HG03432 (cell line): Measurements from ENCODE around the gene UMAD1.

Source experiments
- ATAC-seq: cut with Tn5 transposase; IDR thresholded peaks from one replicate; pipeline ENCODE4 v1.9.1; 2021; ENCODE audit warnings: mild to moderate bottlenecking, moderate library complexity; ENCODE audit not compliant: unreplicated experiment

The UMAD1 gene

DNA sequence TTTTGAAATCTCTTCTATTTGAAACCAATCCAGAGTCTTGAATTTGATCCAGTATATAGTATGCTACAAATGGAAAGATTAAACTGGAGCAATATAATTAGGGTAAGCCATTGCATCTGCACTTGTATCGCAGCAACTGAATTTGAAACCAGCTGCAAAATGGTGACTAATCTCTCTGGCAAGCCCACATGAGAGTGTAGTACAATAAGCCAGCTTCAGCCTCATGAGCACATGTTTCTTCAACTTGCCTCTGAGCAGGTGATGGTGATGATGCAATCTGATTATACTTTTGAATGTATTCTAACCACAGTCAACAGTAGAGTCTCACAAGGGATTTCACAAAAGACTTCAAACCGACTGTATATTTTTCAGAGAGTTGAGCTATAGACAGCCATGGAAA is 78.7 kb downstream of the UMAD1 start:
- ATAC-seq, result peak; percentile 95

DNA sequence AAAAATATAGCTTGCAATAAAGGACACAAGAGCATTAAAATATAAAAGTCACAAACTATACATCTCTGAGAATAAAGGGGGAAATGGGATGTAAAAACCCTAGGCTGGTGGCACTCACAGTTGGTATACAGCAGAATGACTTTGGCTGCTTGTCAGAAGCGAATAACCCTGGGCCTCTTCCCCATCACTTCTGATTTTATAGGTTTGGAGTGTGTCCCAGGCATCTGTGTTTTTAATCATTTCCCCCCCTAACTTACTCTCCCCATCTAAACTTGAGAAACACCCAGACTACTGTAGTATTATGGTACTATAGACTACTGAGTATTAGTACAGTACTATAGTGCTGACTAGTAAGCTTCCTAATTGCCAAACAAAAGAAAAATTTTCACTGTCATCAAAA is 79.6 kb downstream of the UMAD1 start:
- no peak for ATAC-seq

DNA sequence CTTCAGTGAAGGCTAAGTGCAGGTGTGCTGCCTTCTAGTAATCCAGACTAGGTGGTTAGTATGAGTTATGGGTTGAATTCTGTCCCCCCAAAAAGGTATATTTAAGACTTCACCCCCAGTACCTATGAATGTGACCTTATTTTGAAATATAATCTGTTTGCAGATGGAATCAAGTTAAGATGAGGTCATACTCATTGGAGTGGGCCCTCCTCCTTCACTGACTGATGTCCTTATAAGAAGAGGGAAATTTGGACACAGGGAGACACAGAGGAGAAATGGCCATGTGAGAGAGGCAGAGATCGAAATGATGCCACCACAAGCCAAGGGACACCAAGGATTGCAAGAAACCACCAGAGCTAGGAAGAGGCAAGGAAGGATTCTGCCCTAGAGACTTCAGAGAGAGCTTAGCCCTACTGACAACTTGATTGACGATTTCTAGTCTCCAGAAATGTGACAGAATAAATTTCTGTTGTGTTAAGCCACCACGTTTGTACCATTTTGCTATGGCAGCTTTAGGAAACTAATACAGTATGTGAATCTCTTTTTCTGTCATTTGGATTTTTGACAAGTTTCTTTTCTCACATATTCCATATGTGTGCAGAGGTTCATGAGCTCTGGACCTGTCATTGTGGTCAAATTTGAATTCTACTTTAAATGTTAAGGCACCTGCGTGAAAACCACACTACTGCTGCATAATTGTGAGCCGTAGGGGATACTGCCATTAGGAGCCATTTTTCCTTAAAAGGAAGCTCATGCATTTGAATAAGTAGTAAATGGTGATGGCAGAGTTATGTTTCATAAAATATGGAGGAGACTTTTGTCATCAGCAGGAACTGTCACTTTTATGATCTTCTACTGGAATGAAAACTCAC is 80.4 kb downstream of the UMAD1 start:
- ATAC-seq, result no peak

DNA sequence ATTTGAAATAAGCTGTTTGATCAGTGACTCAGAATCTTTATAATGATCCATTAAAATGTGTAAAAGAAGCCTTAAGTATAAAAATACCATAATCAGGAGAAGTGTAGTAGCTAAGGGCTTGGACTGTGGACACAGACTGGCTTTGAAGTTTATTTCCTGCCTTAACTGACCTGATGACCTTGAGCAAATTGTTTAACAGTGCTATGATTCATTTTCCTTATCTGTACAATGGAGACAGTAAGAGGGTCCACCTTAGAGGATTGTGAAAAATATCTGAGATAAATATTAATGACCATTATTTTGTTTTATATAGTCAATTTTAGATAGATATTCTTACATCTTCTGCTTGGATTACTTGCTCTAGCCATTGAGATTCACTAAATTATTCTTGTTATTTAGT is 91.2 kb downstream of the UMAD1 start:
- ATAC-seq, result no peak

DNA sequence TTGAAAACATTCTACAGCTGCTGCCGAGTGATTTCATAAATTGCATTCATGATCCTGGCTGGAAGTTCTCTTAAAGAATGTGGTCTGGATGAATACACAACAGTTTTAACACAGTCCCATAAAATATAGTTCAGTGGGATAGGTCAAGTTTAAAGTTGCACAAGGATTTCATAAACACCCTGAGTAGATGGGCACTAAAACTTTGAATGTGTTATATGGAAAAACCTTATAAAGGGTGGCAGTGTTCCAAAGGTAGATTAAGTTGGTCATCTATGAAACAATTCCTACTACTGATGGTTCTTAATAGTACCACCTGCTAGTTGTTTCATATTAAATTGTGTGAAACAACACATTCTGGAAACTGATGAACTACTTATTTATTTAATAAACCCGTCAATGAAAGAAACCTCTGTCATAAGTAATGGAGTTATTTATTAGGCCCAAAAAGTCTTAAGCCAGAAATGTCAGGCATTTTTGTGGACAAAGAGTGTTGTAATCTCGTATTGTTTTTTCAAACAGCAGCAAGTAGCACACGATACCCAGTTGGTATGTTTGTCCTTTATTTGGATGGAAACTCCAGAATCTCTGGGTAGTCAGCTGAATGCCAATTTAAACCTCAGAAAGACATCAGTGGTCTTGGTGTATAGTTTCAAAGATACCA is 92.2 kb downstream of the UMAD1 start:
- ATAC-seq, result no peak

DNA sequence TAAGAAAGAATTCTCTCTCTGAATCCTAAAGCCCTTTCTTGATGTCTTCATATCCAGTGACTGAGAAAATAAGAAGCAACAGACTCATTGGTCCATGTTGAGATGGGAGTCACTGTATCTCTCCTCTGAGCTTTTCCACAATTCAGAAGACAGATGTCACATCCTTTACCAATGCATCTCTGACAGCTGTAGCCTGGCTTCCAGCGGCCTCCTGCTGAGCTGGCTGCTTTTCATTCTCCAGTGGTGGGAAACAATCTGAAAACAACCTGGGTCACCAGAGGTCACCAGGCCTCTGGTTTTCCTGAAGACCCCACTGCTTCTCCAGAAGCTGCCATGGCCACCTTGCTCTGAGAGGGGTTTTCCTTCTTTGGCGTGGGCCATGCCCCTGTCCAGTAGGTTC is 96.1 kb downstream of the UMAD1 start:
- no peak for ATAC-seq

DNA sequence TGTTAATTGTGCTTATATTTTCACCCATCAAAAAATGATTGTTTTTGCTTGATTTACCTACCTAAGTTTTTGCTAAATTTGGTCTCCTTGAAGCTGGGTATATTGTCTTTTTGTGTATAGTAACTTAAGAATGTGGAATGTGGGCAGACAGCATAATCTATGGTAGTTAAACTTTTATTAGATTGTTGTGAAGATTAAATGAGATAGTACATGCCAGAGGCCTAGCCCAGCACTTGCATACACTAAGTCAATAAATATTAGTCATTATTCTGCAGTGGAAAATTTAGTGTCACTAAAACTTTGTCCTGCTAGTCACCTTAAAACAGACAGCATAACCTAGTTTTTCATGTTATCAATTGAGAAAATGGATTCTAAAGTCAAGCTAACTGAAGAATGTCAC is 97.1 kb downstream of the UMAD1 start:
- ATAC-seq, result no peak

DNA sequence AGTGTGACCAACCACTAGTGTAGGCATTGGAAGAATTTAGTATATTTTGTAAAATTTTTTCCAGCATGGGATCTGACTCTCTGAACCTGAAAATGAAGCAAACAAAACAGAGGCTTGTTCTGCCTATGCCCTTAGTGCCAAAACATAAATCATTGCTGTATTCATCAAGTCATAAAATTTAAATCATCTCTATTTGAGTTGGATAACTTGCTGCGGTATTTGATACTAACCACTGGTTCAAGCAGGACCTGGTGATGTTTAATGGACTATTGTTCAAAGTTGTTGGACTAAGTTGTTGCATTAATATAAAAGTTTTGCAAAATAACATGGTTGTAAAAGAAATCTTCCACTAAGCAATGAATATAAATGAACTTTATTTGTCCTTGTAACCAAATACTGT is 97.6 kb downstream of the UMAD1 start:
- no peak for ATAC-seq

DNA sequence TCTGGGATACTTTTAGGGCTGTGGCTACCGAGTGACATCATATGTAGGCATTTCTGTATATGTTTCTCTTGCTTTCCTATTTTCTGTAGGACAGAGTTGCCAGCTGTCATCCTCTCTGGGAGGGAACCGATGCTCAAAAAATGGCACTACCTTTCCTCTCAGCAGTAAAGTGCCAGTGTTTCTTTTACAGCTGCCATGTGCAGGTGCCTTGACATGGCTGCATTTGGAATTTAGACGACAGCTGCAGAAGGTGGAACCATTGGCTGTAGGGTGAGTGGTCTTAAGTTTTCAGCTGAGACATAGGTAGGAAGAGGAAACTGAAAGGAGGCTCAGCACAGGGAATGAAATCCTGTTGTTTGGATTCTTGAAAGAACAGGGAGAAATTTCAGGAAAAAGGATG is 98.1 kb downstream of the UMAD1 start:
- no peak for ATAC-seq

DNA sequence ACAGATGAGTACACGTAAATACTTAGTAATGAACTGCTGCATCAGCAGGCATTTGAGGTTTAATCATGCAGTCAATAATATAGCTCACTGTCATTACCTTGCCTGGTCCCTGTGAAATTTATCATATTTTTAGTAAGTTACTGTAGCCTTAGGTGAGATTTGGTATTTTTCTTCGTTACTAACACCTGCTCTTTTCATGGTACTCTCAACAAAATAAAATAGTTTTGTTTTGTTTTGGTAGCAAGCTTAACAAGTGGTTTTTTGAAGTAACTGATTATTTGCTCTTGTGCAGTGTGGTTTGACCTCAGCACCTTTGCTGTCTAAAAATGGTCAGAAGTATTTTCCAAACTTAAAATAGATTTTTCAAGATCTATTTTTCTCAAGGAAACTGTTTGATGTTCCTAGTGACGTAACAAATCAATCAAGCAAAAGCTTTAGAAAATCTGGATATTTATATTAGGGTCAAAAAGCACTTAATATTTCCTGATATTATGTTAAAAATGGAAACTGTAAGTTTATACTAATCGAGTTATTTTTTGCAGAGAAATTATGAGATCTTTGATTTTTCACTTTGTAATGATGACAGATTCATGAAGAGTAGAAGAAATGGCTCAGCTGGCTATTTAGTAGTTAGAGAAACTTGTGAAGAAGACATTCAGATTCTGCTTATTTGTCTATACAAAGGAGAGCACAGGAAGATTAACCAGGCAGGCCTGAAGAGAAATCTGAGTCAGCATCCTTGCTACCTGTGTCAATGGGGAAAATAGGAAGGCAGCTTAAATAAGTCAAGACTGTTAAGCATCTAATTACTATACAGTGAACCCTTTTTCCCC is 98.9 kb downstream of the UMAD1 start:
- ATAC-seq, result peak; percentile 75

DNA sequence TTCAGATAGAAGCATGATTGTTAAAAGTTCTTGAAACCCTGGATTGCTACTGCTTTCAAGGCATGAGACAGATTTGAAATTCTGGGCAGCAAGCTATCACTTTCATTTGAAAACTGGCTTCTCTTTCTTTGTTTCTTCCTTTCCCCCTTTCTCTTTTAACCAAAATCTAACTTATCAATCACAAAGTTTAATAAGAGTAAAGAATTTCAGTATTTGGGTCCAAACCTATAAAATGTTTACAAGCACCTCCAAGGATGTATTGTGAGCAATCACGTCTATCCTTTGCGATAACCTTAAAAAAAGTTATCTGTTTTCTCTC is 99.4 kb downstream of the UMAD1 start:
- no peak for ATAC-seq

DNA sequence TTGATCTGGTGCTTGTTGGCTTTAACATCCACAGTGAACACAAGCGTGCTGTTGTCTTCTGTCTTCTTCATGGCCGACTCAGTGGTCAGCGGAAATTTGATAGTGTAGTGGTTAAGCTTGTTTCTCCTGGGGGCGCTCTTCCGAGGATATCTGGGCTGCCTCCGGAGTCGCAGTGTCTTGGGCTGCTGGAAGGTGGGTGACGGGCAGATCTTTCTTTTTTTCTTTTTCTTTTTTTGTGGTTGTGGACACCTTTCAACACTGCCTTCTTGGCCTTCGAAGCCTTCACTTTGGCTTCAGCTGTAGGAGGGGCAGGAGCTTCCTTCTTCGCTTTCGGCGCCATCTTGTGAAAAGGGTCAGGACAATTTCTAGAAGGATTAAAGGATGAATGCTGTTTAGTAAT is 101.7 kb downstream of the UMAD1 start:
- no peak for ATAC-seq

DNA sequence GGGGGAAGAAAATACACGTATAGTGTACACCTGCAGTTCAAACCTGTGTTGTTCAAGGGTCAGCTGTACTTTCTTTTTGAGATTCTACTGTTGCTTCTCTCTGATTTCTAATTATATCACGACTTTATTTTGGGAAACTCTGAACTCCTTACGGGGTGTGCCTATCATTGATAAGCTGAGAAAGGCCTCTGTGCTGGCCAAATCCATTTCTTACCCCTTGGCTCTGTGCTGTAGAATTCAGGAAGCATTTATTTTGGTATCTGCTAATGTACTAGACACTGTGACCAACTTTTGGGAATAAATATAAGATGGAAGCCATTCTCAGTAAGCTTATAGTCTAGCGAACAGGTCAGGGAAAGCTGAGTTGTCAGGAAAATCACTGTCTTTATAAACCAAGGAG is 104.7 kb downstream of the UMAD1 start:
- ATAC-seq, result no peak

DNA sequence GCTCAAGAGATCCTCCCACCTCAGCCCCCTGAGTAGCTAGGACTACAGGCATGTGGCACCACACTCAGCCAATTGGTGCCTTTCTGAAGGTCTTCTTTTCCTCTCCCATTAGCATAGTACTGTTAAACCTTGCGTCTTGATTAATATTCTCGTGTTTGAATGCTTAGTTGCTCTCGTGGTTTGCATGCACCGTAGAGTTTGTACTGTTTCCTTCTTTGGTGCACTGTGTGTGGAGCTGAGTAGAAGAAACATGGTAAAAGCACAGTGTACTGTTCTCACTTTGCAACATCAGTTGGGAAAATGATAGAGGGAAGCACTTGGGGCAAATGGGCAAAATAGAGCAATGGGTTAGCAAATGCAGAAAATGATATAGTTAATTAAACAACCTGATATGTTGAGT is 105.4 kb downstream of the UMAD1 start:
- ATAC-seq, result no peak

DNA sequence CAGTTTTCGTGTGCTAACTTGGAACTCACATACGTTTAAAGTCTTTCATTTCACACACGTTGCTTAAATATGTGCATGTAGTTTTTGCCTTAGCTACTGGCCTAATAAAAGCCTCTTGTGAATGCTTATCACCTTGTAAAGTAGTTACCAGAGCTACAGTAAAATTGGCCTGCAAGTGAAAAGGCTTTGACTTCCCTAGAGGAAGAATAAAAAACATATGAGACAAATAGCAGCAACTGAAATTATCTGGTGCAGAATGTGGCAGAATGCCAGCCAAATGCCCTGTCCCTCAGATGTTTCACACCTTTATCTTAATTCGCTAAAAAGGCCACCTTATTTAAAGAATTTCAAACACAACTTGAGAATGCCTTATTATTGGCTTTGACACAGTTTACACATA is 105.9 kb downstream of the UMAD1 start:
- no peak for ATAC-seq

DNA sequence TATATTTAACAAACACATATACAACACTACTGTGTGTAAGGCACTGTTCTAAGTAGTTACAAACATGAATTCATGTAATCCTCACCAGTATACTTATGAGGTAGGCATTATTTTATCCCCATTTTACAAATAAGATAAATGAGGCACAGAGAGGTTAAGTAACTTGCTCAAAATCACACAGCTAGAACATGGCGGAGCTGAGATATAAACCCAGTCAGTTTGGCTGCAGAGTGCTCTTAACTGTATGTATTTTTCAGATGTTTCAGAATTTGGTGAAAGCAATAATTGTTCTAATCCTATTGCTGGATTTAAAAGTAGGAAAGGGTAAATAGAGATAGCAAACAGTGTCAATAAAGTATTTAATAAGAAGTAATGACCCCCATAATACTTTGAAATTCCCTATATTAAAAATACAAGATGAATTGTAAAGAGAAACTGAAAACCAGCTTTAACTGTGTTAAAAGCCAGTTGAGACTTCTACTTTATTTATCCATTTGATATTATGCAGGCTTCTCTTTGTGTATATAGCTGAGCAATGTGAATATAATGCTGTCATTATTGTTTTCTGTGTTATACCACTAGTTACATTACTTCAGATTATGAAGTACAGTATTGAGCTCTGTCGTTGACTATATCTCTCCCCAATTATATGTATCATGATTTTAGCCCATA is 110.2 kb downstream of the UMAD1 start:
- ATAC-seq, result no peak

DNA sequence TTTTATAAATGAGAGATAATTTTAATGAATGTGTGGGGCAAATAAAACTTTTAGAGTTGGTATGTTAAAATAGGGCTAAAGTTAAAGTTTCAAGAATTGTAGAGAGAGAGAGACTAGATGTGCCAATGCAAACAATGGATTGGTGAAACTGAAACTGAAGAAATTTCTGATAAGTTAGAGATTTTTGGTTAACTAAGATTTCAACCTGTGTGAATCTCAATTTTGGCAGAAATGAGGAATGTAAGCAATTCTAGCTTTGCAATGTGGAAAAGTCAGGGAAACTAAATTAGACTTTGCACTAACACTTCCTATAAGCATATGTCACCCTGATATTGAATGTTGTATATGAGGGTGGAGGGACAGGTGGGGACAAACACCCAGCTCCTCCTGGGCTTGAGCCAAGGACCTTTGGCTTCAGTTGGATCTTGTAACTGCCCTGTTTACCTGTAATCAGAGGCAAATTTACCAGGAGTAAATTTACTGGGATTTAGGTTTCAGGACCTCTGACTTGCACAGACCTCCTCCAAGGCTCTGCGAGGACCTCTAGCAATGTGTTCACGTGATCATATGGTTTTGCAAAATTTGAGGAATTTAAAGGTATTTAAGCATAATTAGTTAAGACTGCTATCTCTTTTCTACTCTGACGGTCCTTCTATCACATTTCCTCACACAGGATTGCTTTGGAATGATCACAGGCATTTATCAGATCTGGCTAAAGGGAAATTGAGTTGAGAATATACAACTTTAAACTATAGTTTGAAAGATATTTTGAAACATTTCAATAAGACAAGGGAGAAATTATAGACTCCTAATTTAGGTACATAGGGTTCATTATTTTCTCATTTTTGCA is 110.9 kb downstream of the UMAD1 start:
- no peak for ATAC-seq

DNA sequence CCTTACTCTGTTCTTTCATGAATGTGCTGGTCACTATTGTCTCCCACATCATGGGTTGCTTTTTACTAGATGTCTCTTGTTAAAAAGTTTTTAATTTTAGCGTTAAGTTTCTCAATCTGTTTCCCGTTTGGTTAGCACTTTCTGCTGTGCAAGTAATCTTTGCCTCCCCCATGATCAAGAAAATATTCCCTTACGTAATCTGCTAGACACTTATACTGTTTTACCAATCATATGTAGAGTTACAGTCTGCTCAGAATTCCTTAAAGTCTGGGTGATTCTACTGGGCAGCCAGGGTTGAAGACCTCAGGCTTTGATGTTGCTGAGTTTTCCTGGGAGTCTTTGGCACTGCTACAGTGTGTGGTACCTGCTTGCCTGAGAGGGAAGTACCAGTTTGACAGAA is 116.0 kb downstream of the UMAD1 start:
- ATAC-seq, result no peak

DNA sequence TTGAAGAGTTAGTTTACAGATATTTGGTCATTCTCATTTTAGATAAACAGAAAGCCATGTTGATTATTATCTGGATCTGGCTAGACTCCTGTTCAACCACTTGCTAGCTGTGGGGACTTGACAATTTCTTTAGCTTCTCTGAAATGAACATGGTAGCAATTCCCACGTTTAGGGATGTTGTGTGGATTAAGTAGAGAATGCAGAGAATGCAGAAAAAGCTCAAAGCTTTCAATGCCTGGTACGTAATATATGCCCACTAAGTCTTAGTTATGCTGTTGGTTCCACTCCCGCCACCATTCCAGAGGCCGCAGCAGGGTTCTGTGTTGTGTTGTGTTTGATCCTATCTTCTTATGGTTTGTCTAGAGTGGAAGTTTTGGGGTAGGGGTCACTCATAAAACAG is 117.0 kb downstream of the UMAD1 start:
- ATAC-seq, result no peak

DNA sequence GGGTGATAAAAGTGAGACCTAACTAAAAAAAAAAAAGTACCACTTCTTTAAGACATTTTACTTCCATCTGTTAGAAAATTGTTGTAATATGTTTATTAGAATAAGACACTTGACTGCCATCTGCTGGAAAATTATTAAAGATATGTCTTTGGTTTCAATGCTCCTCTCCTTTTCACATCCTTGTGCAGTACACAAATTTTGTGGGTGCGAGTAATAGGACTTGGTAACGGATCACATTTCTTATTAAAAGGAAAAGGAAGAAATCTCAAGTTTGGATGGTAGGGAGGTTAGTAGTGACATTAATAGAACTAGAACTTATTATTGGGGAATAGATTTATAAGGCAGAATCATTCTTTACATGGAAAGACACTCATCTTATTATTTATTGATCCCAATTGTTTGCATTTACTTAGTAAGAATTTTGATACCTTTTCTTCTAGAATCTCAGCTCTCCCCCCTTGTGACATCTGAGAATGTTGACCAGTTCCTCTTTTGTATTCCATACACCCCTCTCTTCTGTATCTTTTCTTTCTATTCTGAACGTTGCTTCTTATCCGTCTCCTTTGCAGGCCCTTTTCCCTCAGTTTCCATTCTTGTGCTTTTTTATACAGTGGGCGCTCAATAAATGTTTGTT is 120.9 kb downstream of the UMAD1 start:
- no peak for ATAC-seq
